Measurements from ENCODE around the gene METTL16. TPM values are rescaled to one million over a fixed set of nuclear protein-coding genes. Genes with fewer than 3 reads are reported as not detected.

METTL16 gene
- polyA plus RNA-seq, 1 of the 3 experiments (the other 2 are of a cell fraction), result 8.1 TPM

DNA sequence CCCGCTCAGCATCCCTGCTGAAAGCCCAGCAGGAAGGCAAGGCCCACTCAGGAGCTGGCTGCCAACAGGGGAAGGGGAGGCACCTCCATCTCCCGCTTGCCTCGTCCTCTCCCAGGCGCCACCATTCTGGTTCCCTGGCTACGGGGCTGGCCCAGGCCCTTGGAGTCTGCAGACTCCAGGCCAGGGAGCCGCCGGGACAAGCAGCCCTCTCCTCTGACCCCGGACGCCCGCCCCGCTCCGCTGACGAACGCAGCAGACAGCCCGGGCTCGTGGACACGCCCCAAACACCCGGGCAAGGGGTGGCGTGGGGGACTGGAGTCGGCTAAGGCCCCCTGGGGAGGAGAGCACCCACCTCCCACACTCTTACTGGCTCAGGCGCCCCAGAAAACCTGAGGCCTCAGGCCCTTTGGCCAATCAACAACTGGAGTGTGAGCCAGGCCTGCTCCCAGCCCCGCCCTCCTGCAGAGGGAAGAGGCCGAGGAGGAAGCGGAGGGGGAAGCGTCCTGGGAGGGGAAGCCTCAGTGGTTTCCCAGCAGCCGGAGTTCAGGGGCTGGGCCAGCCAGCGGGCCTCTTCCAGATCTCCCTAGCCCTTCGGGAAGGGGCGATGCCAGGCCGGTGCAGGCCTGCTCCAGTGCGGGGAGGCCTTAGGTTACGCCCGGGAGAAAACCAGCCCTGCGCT is 115.0 kb downstream of the METTL16 start:
- H3F3A ChIP-seq (replicated peaks; ENCODE audit: insufficient read depth), result peaks cover 22% of the 10 kb centered on the region
- 4% methylated on average over 13 of the region's 34 CpGs for WGBS (ENCODE audit: low lambda C conversion rate)
- ChIA-PET CTCF (interaction anchor here (27.8 kb wide), 1 partner anchor 21 kb away, joined by 654 read pairs; no protein-coding TSS in a partner anchor), POLR2A (no interaction called here)
- H3K4me3 ChIP-seq (ENCODE audit: low read depth in 2 of 2, low read length in 1 of 2), result peak overlapping the region; percentile 43 to 60
- peak overlapping the region; percentile 98 for H3K4me2 ChIP-seq
- H3K36me3 ChIP-seq (replicated peaks in 1 of 2; ENCODE audit: control insufficient read depth in 1 of 2, insufficient read depth in 2 of 2, low read length in 1 of 2), result no peaks in the 10 kb centered on the region
- H3K4me1 ChIP-seq (ENCODE audit: control insufficient read depth in 1 of 2, insufficient read depth in 2 of 2, low read depth in 1 of 2, low read length in 1 of 2), result peaks cover 38 to 55% of the 10 kb centered on the region in 2 experiments
- H3K79me2 ChIP-seq (ENCODE audit: insufficient read depth), result peaks cover 58% of the 10 kb centered on the region
- H3K27ac ChIP-seq (ENCODE audit: low read depth in 2 of 2, low read length in 1 of 2), result peak overlapping the region; percentile 89 to 100
- peak overlapping the region; percentile 69 for H3K9ac ChIP-seq
- H2AFZ ChIP-seq (ENCODE audit: low read depth), result no peak overlapping the region
- H3K9me2 ChIP-seq, result no peaks in the 10 kb centered on the region
- H3K27me3 ChIP-seq (ENCODE audit: insufficient read depth), result no peaks in the 10 kb centered on the region
- H4K20me1 ChIP-seq (ENCODE audit: insufficient read depth), result peaks cover 15% of the 10 kb centered on the region; the same call in 1 of the 2 replicates
- H3K9me3 ChIP-seq, result no peaks in the 10 kb centered on the region
- DNase-seq, result peak; percentile 81
- TF ChIP-seq FOXM1 (IDR thresholded peaks at IDR 0.05; ENCODE audit: low read depth) (no peak), GABPA (IDR thresholded peaks at IDR 0.05; ENCODE audit: low read depth) (no peak), TAF1 (IDR thresholded peaks at IDR 0.05; ENCODE audit: borderline replicate concordance, low read depth, low read length) (no peak), NFIC (IDR thresholded peaks at IDR 0.05; ENCODE audit: borderline replicate concordance) (no peak), POLR2AphosphoS5 (IDR thresholded peaks at IDR 0.05; ENCODE audit: low read depth, low read length) (no peak; the same call in 1 of the 2 replicates), RAD21 (IDR thresholded peaks at IDR 0.05; ENCODE audit: low read length) (no peak), MXI1 (IDR thresholded peaks at IDR 0.05; ENCODE audit: low read depth, low read length) (peak; percentile 71), RCOR1 (IDR thresholded peaks at IDR 0.05; ENCODE audit: low read length) (peak; percentile 54), RXRA (IDR thresholded peaks at IDR 0.05; ENCODE audit: borderline replicate concordance, low read depth) (peak; percentile 51; the same call in 1 of the 2 replicates), GATA2 (CRISPR knock-in tag; IDR thresholded peaks at IDR 0.05) (no peak), EZH2phosphoT487 (IDR thresholded peaks at IDR 0.05; ENCODE audit: borderline replicate concordance, low read depth) (no peak), CHD2 (IDR thresholded peaks at IDR 0.05; ENCODE audit: low read length, partially characterized antibody) (no peak), EP300 (IDR thresholded peaks at IDR 0.05; ENCODE audit: borderline replicate concordance in 1 of 2, low read depth in 1 of 2, low read length in 1 of 2) (no peak), YY1 (IDR thresholded peaks at IDR 0.05; ENCODE audit: low read depth) (no peak), RFX5 (IDR thresholded peaks at IDR 0.05; ENCODE audit: low read length) (peak; percentile 58; the same call in 1 of the 2 replicates), FOSL2 (IDR thresholded peaks at IDR 0.05; ENCODE audit: borderline replicate concordance, low read depth) (no peak), JUND (IDR thresholded peaks at IDR 0.05) (no peak)
- TF ChIP-seq, protein P1, sequence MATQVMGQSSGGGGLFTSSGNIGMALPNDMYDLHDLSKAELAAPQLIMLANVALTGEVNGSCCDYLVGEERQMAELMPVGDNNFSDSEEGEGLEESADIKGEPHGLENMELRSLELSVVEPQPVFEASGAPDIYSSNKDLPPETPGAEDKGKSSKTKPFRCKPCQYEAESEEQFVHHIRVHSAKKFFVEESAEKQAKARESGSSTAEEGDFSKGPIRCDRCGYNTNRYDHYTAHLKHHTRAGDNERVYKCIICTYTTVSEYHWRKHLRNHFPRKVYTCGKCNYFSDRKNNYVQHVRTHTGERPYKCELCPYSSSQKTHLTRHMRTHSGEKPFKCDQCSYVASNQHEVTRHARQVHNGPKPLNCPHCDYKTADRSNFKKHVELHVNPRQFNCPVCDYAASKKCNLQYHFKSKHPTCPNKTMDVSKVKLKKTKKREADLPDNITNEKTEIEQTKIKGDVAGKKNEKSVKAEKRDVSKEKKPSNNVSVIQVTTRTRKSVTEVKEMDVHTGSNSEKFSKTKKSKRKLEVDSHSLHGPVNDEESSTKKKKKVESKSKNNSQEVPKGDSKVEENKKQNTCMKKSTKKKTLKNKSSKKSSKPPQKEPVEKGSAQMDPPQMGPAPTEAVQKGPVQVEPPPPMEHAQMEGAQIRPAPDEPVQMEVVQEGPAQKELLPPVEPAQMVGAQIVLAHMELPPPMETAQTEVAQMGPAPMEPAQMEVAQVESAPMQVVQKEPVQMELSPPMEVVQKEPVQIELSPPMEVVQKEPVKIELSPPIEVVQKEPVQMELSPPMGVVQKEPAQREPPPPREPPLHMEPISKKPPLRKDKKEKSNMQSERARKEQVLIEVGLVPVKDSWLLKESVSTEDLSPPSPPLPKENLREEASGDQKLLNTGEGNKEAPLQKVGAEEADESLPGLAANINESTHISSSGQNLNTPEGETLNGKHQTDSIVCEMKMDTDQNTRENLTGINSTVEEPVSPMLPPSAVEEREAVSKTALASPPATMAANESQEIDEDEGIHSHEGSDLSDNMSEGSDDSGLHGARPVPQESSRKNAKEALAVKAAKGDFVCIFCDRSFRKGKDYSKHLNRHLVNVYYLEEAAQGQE (IDR thresholded peaks at IDR 0.05; ENCODE audit: low read depth, low read length), result no peak
- TF ChIP-seq, protein P2, sequence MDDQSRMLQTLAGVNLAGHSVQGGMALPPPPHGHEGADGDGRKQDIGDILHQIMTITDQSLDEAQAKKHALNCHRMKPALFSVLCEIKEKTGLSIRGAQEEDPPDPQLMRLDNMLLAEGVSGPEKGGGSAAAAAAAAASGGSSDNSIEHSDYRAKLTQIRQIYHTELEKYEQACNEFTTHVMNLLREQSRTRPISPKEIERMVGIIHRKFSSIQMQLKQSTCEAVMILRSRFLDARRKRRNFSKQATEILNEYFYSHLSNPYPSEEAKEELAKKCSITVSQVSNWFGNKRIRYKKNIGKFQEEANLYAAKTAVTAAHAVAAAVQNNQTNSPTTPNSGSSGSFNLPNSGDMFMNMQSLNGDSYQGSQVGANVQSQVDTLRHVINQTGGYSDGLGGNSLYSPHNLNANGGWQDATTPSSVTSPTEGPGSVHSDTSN (IDR thresholded peaks at IDR 0.05), result no peak
- TF ChIP-seq, protein P3, sequence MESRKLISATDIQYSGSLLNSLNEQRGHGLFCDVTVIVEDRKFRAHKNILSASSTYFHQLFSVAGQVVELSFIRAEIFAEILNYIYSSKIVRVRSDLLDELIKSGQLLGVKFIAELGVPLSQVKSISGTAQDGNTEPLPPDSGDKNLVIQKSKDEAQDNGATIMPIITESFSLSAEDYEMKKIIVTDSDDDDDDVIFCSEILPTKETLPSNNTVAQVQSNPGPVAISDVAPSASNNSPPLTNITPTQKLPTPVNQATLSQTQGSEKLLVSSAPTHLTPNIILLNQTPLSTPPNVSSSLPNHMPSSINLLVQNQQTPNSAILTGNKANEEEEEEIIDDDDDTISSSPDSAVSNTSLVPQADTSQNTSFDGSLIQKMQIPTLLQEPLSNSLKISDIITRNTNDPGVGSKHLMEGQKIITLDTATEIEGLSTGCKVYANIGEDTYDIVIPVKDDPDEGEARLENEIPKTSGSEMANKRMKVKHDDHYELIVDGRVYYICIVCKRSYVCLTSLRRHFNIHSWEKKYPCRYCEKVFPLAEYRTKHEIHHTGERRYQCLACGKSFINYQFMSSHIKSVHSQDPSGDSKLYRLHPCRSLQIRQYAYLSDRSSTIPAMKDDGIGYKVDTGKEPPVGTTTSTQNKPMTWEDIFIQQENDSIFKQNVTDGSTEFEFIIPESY (IDR thresholded peaks at IDR 0.05; ENCODE audit: borderline replicate concordance, low read depth), result no peak
- TF ChIP-seq, protein P4, sequence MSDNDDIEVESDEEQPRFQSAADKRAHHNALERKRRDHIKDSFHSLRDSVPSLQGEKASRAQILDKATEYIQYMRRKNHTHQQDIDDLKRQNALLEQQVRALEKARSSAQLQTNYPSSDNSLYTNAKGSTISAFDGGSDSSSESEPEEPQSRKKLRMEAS (IDR thresholded peaks at IDR 0.05; ENCODE audit: low read depth), result peak; percentile 61; the same call in 1 of the 2 replicates
- TF ChIP-seq, protein P5, sequence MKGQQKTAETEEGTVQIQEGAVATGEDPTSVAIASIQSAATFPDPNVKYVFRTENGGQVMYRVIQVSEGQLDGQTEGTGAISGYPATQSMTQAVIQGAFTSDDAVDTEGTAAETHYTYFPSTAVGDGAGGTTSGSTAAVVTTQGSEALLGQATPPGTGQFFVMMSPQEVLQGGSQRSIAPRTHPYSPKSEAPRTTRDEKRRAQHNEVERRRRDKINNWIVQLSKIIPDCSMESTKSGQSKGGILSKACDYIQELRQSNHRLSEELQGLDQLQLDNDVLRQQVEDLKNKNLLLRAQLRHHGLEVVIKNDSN (IDR thresholded peaks at IDR 0.05; ENCODE audit: borderline replicate concordance, low read depth), result no peak
- TF ChIP-seq, protein P6, sequence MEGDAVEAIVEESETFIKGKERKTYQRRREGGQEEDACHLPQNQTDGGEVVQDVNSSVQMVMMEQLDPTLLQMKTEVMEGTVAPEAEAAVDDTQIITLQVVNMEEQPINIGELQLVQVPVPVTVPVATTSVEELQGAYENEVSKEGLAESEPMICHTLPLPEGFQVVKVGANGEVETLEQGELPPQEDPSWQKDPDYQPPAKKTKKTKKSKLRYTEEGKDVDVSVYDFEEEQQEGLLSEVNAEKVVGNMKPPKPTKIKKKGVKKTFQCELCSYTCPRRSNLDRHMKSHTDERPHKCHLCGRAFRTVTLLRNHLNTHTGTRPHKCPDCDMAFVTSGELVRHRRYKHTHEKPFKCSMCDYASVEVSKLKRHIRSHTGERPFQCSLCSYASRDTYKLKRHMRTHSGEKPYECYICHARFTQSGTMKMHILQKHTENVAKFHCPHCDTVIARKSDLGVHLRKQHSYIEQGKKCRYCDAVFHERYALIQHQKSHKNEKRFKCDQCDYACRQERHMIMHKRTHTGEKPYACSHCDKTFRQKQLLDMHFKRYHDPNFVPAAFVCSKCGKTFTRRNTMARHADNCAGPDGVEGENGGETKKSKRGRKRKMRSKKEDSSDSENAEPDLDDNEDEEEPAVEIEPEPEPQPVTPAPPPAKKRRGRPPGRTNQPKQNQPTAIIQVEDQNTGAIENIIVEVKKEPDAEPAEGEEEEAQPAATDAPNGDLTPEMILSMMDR (IDR thresholded peaks at IDR 0.05), result no peak

Data from SK-N-SH (cell line).